Measurements from ENCODE around the gene ECE1.

DNA sequence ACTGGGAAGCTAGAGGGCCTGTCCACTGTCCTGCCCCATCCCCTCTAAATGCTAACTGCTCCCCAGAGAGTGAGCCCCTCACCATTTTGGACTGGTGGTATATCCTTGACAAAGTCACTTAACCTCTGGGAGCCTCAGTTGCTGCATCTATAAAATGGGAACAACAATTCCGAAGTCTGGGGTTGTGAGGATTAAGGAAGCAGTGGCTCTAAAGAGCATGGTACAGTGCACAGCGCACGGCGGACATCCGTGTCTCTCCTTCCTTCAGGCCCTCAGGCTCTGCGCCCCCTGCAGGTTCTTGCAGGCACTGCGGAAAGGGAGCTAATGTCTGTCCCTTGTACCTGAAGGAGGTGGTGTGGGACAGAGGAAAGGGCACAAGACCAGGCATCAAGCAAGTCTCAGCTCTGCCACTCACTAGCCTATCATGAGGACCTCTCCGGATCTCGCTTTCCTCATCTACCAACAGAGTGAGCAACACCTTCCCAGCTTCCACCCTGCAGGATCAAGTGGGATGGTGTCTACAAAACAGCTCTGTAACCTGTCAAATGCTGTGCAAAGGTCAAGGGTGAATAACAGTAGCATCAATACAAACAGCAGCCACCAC, 20.1 kb downstream of the ECE1 start:
- no peak for TF ChIP-seq POLR2A (IDR thresholded peaks at IDR 0.05)
- TF ChIP-seq, protein P1, sequence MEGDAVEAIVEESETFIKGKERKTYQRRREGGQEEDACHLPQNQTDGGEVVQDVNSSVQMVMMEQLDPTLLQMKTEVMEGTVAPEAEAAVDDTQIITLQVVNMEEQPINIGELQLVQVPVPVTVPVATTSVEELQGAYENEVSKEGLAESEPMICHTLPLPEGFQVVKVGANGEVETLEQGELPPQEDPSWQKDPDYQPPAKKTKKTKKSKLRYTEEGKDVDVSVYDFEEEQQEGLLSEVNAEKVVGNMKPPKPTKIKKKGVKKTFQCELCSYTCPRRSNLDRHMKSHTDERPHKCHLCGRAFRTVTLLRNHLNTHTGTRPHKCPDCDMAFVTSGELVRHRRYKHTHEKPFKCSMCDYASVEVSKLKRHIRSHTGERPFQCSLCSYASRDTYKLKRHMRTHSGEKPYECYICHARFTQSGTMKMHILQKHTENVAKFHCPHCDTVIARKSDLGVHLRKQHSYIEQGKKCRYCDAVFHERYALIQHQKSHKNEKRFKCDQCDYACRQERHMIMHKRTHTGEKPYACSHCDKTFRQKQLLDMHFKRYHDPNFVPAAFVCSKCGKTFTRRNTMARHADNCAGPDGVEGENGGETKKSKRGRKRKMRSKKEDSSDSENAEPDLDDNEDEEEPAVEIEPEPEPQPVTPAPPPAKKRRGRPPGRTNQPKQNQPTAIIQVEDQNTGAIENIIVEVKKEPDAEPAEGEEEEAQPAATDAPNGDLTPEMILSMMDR (IDR thresholded peaks at IDR 0.05) = peak in 2 of 3 donors; percentile 36 to 44

Measured in ovary (tissue), 3 donors.